Measurements from ENCODE around the gene TMC6. TPM values are rescaled to one million over a fixed set of nuclear protein-coding genes. Genes with fewer than 3 reads are reported as not detected.

Gene TMC6
- total RNA-seq, 1 experiment from 2014 or later = 97.7 TPM

DNA sequence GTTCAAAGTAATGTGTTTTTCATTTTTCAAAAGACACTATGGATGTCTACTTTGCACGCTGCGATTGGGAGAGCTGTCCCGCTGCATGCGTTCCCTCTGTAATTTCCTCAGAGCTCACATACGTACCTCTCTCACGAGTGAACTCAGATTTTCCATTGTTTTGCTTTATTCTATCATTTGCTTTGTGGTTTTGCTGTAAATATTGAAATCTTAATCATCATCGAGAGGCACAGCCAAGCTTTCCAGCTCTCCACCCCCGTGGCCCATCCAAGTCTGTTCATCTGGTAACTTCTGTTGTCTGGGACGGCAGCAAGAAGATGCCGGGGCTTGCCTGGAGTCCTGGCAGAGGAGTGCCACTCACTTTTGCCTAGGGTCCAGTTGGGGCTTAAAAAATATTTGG lies 21.1 kb downstream of the TMC6 start:
- BruUV-seq (replicated peaks) = no TSS peak
- no peaks in the 10 kb centered on the region for H3K4me1 ChIP-seq (replicated peaks; ENCODE audit: insufficient read depth)
- H3K27me3 ChIP-seq (ENCODE audit: insufficient read depth, low read depth) = no peaks in the 10 kb centered on the region
- no peak for DNase-seq
- no peaks in the 10 kb centered on the region for H3K79me2 ChIP-seq (ENCODE audit: low read depth)
- TF ChIP-seq, protein P1, sequence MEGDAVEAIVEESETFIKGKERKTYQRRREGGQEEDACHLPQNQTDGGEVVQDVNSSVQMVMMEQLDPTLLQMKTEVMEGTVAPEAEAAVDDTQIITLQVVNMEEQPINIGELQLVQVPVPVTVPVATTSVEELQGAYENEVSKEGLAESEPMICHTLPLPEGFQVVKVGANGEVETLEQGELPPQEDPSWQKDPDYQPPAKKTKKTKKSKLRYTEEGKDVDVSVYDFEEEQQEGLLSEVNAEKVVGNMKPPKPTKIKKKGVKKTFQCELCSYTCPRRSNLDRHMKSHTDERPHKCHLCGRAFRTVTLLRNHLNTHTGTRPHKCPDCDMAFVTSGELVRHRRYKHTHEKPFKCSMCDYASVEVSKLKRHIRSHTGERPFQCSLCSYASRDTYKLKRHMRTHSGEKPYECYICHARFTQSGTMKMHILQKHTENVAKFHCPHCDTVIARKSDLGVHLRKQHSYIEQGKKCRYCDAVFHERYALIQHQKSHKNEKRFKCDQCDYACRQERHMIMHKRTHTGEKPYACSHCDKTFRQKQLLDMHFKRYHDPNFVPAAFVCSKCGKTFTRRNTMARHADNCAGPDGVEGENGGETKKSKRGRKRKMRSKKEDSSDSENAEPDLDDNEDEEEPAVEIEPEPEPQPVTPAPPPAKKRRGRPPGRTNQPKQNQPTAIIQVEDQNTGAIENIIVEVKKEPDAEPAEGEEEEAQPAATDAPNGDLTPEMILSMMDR (conservative IDR thresholded peaks at IDR 0.05) = no peak
- CTCF ChIA-PET = no interaction called here
- H3K27ac ChIP-seq = no peak overlapping the region
- H3F3A ChIP-seq (ENCODE audit: insufficient read depth, low read depth) = no peaks in the 10 kb centered on the region
- H2AFZ ChIP-seq = no peak overlapping the region
- H3K9me3 ChIP-seq (ENCODE audit: insufficient read depth, low read depth) = no peaks in the 10 kb centered on the region
- POLR2A ChIA-PET (ENCODE audit: unreplicated experiment) = no interaction called here
- no peaks in the 10 kb centered on the region for H3K36me3 ChIP-seq (ENCODE audit: low read depth)
- no peak overlapping the region for H3K4me3 ChIP-seq
- intact Hi-C loops (cut with micrococcal nuclease; ENCODE audit: unreplicated experiment) = no loop called here
- H3K4me2 ChIP-seq = no peak overlapping the region
- H4K20me1 ChIP-seq (ENCODE audit: insufficient read depth) = no peaks in the 10 kb centered on the region
- H3K9me2 ChIP-seq (ENCODE audit: insufficient read depth) = no peaks in the 10 kb centered on the region

DNA sequence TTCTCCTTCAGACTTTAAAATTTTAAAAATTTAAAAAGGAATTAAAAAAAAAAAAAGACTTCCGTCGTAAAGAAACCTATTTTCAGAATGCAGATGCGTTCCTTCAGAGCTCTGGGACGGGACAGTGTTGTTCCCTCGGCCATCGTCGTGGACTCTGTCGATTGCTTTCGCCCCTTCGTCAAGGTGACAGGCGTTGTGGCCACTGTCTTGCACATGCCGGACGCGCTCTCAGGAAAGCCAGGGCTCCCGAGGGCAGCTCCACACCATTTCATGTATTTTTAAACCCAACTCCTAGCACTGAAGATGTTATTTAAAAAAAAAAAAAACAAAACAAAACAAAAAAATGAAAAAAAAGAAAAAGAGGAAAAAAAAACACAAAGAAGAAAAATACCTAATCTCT lies 22.3 kb downstream of the TMC6 start:
- Histone ChIP-seq H3K9me2 (ENCODE audit: insufficient read depth) (no peaks in the 10 kb centered on the region), H3K27ac (no peak overlapping the region), H3K36me3 (ENCODE audit: low read depth) (no peaks in the 10 kb centered on the region), H3K79me2 (ENCODE audit: low read depth) (no peaks in the 10 kb centered on the region), H3K9me3 (ENCODE audit: insufficient read depth, low read depth) (no peaks in the 10 kb centered on the region), H2AFZ (no peak overlapping the region), H4K20me1 (ENCODE audit: insufficient read depth) (no peaks in the 10 kb centered on the region), H3K4me3 (no peak overlapping the region), H3K4me1 (replicated peaks; ENCODE audit: insufficient read depth) (no peaks in the 10 kb centered on the region), H3K27me3 (ENCODE audit: insufficient read depth, low read depth) (no peaks in the 10 kb centered on the region), H3F3A (ENCODE audit: insufficient read depth, low read depth) (no peaks in the 10 kb centered on the region), H3K4me2 (no peak overlapping the region)
- no peak for DNase-seq
- BruUV-seq (replicated peaks) = no TSS peak
- ChIA-PET POLR2A (ENCODE audit: unreplicated experiment) (interaction anchor here (0.7 kb wide), 1 partner anchor 93 kb away, joined by 12 read pairs; no protein-coding TSS in a partner anchor), CTCF (no interaction called here)
- intact Hi-C loops (cut with micrococcal nuclease; ENCODE audit: unreplicated experiment) = no loop called here
- TF ChIP-seq EZH2 (IDR thresholded peaks at IDR 0.05; ENCODE audit: low read depth) = no peak
- TF ChIP-seq, protein P1 (conservative IDR thresholded peaks at IDR 0.05) = no peak

GRCh38 chr17:78105551-78105950 lies 23.0 kb downstream of the TMC6 start:
- no TSS peak for BruUV-seq (replicated peaks)
- H3K79me2 ChIP-seq (ENCODE audit: low read depth) = no peaks in the 10 kb centered on the region
- H2AFZ ChIP-seq = no peak overlapping the region
- POLR2A ChIA-PET (ENCODE audit: unreplicated experiment) = interaction anchor here (0.6 to 0.7 kb wide), 2 partner anchors 9 to 1456 kb away, joined by 4 to 5 read pairs; no protein-coding TSS in a partner anchor
- no peaks in the 10 kb centered on the region for H3K4me1 ChIP-seq (replicated peaks; ENCODE audit: insufficient read depth)
- H3K27me3 ChIP-seq (ENCODE audit: insufficient read depth, low read depth) = no peaks in the 10 kb centered on the region
- intact Hi-C loops (cut with micrococcal nuclease; ENCODE audit: unreplicated experiment) = no loop called here
- no peak for DNase-seq
- no peaks in the 10 kb centered on the region for H3K36me3 ChIP-seq (ENCODE audit: low read depth)
- H3K9me3 ChIP-seq (ENCODE audit: insufficient read depth, low read depth) = no peaks in the 10 kb centered on the region
- TF ChIP-seq, protein P1 (conservative IDR thresholded peaks at IDR 0.05) = no peak
- TF ChIP-seq EZH2 (IDR thresholded peaks at IDR 0.05; ENCODE audit: low read depth) = no peak
- CTCF ChIA-PET = no interaction called here
- H3F3A ChIP-seq (ENCODE audit: insufficient read depth, low read depth) = no peaks in the 10 kb centered on the region
- H4K20me1 ChIP-seq (ENCODE audit: insufficient read depth) = no peaks in the 10 kb centered on the region
- no peaks in the 10 kb centered on the region for H3K9me2 ChIP-seq (ENCODE audit: insufficient read depth)
- H3K27ac ChIP-seq = no peak overlapping the region
- H3K4me3 ChIP-seq = no peak overlapping the region
- H3K4me2 ChIP-seq = no peak overlapping the region
